NCI-H1417 (cell line): ENCODE measurements around the gene SEPHS1.
"Not testable (repeated sequence)": the region's sequence is repeated elsewhere in the genome, so short reads cannot be mapped to it uniquely, and the experiment has no call there.

Experiments
- DNase-seq, 3 experiments: peaks; one replicate each; lab custom pipeline; 2025; lab: John Stamatoyannopoulos, UW

Gene SEPHS1, protein sequence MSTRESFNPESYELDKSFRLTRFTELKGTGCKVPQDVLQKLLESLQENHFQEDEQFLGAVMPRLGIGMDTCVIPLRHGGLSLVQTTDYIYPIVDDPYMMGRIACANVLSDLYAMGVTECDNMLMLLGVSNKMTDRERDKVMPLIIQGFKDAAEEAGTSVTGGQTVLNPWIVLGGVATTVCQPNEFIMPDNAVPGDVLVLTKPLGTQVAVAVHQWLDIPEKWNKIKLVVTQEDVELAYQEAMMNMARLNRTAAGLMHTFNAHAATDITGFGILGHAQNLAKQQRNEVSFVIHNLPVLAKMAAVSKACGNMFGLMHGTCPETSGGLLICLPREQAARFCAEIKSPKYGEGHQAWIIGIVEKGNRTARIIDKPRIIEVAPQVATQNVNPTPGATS

DNA sequence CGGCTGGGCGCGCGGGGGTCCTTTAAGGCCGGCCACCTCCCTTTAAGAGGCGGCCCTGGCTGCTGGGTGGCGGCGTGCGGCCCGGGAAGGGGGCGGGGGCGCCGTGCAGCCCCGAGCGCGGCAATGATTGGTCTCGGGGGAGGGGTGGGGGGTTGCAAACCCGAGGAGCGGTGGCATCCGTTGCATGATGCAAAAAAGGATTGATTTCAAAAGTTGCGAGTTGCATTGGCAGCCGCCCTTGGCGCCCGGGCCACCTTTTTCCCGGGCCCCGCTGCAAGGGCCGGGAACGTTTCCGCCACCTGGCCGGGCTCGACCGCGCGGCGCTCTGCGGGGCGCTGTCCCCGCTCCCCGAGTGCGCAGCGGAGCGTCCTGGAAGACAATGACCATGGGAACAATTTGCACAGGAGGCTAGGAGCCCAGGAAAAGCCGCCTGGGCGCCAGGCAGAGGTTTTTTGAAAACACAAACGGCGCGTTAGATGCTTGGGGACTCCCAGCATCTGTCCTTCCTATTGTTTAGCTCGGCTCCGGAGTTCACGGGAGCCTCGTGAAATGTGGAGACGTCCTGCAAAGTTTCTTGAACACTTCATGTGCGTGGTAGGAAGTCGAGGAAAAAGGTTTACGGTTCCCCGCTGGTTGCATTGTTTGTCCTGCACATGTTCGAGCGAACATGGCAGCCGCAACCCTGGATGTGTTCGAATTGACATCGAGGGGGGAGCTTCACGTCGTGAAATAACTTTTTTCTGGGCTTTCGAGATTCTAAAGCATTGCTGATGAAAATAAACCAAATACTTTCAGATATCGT, at the start of gene SEPHS1:
SEPHS1 (minus strand) TSS at position 78 of the 802 bp plus-strand sequence. CDS start 3,343 bp downstream, outside the sequence.
- DNase-seq = peak; percentile 74 to 88 (median 83)

DNA sequence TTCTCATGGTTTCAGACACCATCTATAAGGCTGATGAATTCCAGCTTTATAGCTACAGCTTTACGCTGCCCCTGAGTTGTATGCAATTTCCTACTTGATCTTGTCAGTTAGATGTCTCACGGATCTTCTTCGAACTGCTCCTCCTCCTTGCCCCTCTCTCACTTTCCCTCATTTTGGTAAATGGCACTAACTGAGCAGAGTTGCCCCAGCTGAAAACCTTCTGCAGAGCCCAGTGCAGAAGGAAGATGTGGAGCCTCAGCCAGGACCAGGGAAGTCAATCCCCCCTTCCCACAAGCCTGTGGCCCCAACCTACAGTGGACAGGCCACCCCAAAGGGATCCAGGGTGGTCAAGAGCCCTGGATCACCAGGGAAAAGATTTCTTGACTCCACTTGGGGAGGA, 49.0 kb upstream of the SEPHS1 start:
- no peak for DNase-seq

DNA sequence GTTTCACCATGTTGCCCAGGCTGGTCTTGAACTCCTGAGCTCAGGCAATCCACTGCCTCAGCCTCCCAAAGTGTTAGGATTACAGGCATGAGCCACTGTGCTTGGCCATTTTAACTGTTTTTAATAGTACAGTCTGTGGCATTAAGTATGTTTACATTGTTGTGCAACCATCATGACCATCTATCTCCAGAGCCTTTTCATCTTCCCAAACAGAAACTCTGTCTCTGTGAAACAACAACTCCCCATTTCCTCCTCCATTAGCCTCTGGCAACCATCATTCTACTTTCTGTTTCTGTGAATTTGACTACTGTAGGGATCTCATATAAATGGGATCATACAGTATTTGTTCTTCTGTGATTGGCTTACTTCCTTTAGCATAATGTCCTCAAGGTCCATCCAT, 48.3 kb upstream of the SEPHS1 start:
- no peak for DNase-seq

DNA sequence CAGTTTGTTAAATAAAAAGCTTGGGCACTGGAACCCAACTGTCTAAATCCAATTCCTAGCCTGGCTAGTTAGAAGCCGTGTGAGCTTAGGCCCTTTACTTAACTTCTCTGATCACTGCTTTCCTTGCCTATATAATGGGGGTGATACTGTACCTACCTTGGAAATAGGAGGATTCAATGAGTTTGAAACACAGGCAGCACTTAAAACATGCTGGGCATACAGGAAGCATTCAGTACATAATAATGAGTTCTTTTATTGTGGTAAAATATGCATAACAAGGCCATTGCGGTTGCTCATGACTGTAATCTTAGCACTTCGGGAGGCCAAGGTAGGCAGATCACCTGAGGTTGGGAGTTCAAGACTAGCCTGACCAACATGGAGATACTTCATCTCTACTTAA, 47.4 kb upstream of the SEPHS1 start:
- no peak for DNase-seq

DNA sequence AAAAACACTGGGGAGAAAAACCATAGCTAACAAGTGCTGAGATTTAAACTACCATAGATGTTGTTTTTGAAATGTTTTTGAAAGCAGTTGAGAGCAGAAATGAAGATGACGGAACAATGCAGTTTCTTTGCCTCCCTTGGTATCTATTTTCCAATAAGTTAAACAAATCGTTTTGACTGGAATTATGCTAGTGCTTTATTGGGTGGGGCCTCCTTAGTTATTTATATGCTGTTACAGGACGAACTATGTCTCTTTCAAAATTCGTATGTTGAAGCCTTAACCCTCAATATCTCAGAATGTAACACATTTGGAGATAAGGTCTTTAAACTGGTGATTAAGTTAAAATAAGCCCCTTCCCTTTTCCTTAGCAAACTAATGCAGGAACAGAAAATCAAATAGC, 45.5 kb upstream of the SEPHS1 start:
- no peak for DNase-seq

DNA sequence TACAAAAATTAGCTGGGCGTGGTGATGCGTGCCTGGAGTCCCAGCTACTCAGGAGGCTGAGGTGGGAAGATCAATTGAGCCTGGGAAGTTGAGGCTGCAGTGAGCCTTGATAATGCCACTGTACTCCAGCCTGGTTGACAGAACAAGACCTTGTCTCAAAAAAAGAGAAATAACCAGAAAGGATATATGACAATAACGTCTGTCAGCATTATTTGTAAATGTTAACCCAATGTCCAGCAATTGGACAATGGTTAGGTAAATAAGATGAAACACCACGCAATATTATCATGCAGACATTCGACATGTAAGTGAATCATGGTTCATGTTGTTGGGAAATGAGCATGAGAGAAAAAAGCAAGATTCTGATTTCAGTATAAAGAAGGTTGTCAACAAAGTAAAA, 44.6 kb upstream of the SEPHS1 start:
- DNase-seq = no peak

DNA sequence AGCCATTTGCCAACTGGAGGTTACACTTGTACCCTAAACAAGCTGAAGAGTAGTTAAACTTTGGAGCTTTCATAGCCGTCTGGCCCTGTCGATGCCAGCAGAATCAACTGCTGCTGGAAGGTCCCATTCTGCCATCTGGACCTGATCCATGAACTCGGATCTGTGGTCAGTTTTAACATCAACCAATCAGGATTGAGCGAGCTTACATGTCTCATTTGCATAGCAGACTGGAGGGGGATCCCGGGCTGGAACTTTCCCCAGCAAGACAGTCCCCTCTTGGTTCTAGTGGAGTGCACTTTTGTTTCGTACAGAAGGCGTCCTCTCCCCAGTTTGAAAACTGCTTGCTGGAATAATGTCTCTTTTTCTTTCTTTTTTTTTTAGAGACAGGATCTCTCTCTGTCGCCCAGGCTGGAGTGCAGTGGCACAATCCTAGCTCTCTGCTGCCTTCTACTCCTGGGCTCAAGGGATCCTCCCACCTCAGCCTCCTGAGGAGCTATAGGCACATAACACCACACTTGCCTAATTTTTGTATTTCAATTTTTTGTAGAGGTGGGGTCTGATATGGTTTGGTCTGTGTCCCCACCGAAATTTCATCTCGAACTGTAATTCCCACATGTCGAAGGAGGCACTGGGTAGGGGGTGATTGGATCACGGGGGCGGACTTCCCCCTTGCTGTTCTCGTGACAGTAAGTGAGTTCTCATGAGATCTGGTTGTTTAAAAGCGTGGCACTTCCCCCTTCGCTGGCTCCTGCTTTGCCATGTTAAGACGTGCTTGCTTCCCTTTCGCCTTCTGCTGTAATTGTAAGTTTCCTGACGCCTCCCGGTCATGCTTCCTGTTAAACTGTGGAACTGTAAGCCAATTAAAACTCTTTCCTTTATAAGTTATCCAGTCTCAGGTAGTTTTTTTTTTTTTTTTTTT, 42.8 kb upstream of the SEPHS1 start:
- DNase-seq = no peak

DNA sequence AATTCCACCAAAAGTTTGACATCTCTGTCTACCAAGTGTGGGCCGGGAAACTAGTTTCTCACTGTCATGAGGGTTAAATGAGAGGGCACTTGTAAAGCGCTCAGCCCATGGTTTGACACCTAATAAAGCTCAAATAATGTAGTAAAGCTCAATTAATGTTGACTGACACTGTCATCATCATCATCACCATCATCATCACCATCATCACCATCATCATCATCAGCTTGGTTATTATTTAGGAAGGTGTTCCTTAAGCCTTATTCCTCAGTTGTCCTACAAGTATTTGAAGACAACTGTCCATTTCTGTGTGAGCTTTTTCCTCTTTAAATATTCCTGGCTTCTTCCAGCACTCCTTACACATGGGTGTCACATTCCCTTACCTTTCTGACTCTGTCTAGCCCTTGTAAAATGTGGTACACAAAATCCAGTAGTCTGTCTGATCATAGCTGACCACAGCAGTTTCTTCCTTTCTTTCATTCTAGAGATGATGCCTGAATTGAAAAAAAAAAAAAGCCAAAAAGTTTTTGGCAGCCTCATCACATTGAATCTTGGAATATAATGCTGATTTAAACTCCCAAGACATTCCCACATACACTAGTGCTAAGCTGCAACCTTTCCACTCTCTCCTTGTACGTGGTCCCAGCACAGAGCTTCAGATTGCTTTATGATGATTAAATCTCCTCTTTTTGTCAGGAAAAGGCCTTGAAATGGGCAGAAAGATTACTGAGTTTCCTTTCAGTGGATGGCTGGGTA, 40.6 kb upstream of the SEPHS1 start:
- DNase-seq = no peak

DNA sequence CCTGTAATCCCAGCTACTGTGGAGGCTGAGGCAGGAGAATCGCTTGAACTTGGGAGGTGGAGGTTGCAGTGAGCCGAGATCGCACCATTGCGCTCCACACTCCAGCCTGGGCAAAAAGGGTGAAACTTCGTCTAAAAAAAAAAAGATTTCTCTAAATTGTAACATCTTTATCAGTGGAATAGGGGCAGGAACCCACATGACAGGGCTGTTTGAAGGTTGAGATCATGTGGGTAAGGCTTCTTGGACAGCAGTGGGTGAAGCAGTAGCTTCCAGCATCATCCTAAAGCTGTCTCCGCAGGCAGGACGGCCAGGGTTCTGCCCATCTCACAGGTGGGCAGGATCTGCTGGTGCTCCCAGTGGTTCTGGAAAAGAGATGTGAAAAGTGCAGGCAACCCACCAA, 37.9 kb upstream of the SEPHS1 start:
- no peak for DNase-seq

DNA sequence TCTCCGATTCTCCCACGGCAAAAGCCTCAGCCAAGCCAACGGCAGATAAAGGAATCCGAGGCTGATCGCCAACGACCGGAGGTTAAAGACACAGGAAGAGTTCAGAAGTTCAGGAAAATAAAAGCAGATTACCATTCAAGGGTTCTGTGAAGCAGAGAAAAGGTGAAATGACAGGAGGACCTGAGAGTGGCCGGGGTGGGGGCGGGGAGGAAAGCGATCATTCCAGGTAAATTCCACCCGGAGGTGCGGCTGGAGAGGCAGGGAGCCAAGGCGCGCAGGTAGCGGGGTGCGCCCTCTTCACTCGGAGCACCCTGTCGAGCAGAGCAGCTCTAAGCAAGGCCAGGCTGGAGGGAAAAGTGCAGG, 35.3 kb upstream of the SEPHS1 start:
- DNase-seq = peak in 1 of 3 experiments; percentile 25

DNA sequence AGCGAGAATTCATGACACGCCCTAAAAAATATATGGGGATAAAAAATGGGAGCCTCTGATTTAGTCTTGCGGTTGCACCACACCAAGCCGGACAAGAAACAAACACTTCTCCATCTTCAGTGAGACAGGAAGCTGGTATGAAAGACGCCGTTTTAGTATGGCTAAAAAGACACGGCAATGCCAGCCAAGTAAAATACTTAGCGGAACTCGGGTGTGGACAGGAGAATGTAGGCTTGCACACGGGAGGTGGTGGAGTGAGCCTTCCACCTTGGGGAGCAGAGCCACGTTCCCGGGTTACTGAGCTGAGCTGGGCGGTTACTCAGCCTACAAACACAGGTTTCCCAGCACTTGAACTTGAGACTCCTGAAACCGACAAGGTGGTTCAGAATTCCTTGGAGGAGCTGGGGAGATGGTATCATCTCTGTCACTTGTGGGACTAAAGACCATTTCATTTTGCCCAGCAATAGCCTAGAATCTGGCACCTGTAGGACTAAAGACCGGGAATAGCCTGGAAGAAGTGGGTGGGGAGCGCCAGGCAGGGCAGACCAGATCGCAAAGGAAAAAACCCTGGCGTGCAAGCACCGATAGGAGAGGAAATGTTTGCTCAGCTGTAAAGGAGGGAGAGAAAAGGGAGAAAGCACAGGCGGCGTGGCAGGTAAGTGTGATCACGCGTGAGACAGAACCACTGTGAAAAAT, 34.8 kb upstream of the SEPHS1 start:
- peak in 2 of 3 experiments; percentile 25 to 45 for DNase-seq

DNA sequence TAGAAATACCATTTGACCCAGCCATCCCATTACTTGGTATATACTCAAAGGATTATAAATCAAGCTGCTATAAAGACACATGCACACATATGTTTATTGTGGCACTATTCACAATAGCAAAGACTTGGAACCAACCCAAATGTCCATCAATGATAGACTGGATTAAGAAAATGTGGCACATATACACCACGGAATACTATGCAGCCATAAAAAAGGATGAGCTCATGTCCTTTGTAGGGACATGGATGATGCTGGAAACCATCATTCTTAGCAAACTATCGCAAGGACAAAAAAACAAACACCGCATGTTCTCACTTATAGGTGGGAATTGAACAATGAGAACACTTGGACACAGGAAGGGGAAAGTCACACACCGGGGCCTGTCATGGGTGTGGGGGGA, 31.0 kb upstream of the SEPHS1 start:
- DNase-seq = not testable (repeated sequence)

DNA sequence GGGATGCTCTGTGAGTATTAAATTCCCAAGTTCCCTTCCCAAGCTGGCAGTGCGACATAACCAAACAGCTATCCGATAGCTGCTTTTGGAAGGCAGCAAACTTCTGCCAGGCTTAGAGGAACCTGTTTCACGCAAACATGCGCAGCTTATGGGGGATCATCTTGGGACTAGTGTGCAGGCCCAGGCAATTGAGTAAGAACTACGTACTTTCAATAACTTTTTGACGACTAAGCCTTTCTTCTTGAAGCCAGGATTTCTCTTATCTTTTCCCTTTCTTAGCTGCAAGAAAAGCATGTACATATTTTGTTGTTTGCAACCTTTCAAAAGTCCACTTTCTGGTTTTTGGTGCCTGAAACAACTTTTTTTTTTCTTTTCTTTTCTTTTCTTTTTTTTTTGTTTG, 28.7 kb upstream of the SEPHS1 start:
- no peak for DNase-seq

DNA sequence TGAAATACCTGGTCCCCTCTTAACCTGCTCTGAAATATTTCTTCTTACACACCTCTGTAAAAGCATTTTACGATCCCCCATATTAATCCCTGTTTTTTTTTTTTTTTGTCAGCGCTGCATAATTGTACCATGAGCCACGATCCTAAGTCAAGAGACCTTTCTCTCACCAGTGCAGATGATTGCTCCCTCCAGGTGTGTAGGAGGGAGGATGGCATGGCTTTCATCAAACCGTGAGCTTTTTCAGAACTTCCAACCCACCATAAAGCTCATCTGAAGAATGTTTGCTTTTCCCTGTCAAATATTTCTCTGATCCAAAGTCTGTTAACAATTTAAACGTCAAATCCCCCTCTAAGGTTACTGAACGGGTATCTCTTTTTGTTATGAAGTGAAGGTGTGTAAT, 28.2 kb upstream of the SEPHS1 start:
- peak in 1 of 3 experiments; percentile 14 for DNase-seq

DNA sequence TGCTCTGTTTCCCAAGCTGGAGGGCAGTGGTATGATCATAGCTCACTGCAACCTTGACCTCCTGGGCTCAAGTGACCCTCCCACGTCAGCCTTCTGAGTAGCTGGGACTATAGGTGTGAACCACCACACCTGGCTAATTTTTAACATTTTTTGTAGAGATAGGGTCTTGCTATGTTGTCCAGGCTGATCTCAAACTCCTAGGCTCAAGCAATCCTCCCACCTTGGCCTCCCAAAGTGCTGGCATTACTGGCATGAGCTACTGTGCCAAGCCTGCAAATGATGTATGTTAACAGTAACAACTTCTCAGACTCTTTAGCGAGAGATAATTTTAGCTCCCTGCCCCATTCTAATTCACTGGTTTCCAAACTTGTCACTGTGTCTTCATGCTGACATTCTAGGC, 27.7 kb upstream of the SEPHS1 start:
- DNase-seq = no peak

DNA sequence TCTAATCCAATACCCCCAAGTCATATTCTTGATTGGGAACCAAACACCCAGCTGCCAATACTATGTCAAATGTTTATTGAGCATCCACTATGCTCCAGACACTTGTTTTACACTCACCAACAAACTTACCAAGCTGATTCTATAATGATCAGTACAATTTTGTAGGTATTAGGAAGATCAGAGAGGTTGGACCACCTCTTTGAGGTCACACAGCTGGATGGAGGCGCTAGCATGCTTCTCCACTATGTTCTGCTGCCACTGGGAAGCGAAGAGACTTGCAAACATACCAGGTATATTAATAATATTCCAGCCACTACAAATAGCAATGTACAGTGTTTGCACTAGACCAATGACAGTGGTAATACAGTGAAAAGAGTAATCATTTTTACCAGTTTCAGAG, 25.6 kb upstream of the SEPHS1 start:
- no peak for DNase-seq

DNA sequence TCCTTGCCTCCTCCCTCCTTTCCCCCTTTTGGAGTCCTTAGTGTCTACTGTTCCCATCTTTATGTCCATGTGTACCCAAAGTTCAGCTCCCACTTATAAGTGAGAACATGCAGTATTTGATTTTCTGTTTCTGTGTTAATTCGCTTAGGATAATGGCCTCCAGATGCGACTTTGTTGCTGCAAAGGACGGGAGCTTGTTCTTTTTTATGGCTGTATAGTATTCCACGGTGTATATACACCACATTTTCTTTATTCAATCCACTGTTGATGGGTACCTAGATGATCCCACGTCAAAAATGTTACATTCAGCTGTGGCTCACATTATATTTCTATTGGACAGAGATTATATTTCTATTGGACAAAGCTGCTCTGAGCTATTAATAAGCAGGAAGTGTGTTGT, 24.4 kb upstream of the SEPHS1 start:
- DNase-seq = no peak

DNA sequence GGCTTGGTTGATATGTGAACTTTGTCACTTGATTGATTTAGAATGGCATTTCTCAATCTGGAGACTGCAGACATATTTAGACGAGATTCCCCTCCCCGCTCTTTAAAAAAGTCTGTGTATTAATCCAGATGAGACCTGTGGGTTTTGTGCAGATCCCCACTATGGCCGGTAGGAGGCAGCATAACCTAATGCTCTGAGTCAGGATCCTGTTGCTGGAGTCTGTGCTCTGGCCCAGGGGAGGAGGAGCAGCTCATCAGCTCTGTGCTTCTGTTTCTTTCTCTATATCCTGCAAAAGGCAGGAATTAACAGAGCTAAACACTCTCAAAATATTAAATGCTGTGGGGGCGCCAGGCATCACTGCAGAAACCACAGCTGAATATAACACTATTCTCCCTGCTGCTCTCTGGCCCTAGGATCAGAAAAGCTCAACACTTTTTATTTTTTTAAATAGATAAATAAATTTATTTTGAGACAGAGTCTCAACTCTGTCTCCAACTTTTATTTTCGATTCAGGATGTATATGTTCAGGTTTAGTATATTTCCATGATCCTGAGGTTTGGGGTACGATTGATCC, 23.9 kb upstream of the SEPHS1 start:
- peak; percentile 52 to 86 (median 65) for DNase-seq

DNA sequence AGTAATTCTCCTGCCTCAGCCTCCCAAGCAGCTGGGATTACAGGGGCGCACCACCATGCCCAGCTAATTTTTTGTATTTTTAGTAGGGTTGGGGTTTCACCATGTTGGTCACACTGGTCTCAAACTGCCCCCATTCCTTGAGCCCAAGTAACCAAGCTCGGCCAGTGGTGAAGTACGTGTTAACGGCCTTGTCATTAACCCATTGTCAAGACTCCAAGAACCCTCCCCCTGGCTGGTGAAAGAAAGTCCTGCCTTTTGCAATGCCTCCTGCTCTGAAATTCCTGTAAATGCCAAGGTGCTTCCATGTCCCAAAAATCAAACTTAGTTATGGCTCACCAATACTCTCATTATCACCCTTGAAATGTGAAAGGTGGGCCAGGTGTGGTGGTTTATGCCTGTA, 18.8 kb upstream of the SEPHS1 start:
- no peak for DNase-seq

DNA sequence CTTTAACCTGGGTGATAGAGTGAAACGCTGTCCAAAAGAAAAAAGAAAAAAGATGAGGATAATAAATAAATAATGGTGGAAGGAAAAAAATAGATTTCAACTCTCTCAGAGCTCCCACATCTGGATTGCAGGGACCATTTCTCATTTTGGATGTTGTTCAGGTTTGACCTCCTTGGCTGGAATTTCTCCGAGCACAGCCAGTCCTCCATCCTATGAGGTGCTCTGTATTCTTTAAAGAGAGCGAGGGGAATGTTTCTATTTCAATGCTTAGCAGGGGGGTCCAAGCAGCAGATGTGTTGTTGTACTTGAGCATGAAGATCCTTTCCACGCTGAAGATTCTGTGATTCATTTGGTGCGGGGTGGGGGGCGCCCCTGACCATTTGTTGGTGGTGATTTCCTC, 17.7 kb upstream of the SEPHS1 start:
- DNase-seq = no peak

DNA sequence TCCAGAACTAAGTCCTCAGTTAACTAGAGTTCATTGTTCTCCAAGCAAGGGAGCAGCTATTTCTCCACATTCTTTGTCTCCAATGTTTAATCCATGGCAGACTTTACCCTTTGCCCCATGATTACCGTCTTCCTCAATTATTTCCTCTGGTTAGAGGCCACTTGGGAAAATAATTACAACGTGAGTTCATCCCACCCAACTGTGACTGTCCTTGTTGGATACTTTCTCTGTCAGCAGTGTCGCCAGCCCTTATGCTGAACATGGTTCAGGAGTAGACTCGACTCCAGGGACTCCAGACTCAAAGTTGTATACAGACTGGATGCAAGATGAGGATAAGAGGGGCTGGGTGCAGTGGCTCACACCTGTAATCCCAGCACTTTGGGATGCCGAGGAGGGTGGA, 17.1 kb upstream of the SEPHS1 start:
- no peak for DNase-seq
